Measurements from ENCODE around the gene XRCC6. TPM values are rescaled to one million over a fixed set of nuclear protein-coding genes. Genes with fewer than 3 reads are reported as not detected.

XRCC6 gene
- total and polyA plus RNA-seq, 2 donors (not counting 1 experiment from before 2014, with no cell fraction given): 183 to 268 TPM

DNA sequence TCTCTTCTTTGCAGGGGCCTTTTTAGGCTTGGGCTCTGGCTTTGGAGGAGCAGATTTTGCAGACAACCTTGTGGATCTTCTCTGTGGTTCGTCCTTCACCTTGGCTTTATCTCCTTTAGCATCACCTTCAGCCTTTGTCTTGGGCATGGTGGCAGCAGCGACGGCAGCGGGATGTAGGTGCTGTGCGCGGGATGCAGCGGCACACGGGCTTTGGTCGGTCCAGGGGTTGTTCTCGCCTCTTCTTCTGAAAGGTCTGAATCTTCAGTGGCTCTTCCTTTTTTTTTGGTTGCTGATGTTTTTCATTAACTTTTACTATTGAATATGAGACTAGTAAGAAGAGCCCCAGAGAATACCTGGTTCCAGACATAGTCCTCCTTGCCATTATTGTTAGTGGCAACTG, 88.2 kb downstream of the XRCC6 start:
- H3K4me2 ChIP-seq (ENCODE audit: extremely low read depth, insufficient read depth, low read length): no peak overlapping the region
- no peaks in the 10 kb centered on the region for H3K36me3 ChIP-seq (ENCODE audit: control insufficient read depth, insufficient read depth, low read length)
- no peak for DNase-seq (ENCODE audit: low read depth in 2 of 2)
- H3K9me3 ChIP-seq (ENCODE audit: control insufficient read depth, insufficient read depth, low read depth, low read length): no peaks in the 10 kb centered on the region
- no peak overlapping the region for H3K4me3 ChIP-seq (replicated peaks in 1 of 4; ENCODE audit: control extremely low read depth in 1 of 4, insufficient read depth in 1 of 4, low read depth in 3 of 4, low read length in 4 of 4)
- no peaks in the 10 kb centered on the region for H3K4me1 ChIP-seq (ENCODE audit: control insufficient read depth, extremely low read depth, insufficient read depth, low read length)
- TF ChIP-seq EZH2 (IDR thresholded peaks at IDR 0.05; ENCODE audit: low read length, missing control alignments): no peak
- TF ChIP-seq, protein P1, sequence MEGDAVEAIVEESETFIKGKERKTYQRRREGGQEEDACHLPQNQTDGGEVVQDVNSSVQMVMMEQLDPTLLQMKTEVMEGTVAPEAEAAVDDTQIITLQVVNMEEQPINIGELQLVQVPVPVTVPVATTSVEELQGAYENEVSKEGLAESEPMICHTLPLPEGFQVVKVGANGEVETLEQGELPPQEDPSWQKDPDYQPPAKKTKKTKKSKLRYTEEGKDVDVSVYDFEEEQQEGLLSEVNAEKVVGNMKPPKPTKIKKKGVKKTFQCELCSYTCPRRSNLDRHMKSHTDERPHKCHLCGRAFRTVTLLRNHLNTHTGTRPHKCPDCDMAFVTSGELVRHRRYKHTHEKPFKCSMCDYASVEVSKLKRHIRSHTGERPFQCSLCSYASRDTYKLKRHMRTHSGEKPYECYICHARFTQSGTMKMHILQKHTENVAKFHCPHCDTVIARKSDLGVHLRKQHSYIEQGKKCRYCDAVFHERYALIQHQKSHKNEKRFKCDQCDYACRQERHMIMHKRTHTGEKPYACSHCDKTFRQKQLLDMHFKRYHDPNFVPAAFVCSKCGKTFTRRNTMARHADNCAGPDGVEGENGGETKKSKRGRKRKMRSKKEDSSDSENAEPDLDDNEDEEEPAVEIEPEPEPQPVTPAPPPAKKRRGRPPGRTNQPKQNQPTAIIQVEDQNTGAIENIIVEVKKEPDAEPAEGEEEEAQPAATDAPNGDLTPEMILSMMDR (conservative IDR thresholded peaks at IDR 0.05 in 1 of 2, IDR thresholded peaks at IDR 0.05 in 1 of 2; ENCODE audit: low read depth in 1 of 2, low read length in 2 of 2): no peak
- no peaks in the 10 kb centered on the region for H4K20me1 ChIP-seq (ENCODE audit: control insufficient read depth, extremely low read depth, insufficient read depth, low read length)
- no peaks in the 10 kb centered on the region for H3K79me2 ChIP-seq (ENCODE audit: control insufficient read depth, insufficient read depth, low read length)
- no peak overlapping the region for H3K27ac ChIP-seq (ENCODE audit: insufficient read depth, low read length)
- no peak overlapping the region for H2AFZ ChIP-seq (ENCODE audit: low read length)
- H3K9ac ChIP-seq (ENCODE audit: insufficient read depth, low read length): no peak overlapping the region
- peaks cover 13% of the 10 kb centered on the region for H3K27me3 ChIP-seq (ENCODE audit: control insufficient read depth, insufficient read depth, low read length)

DNA sequence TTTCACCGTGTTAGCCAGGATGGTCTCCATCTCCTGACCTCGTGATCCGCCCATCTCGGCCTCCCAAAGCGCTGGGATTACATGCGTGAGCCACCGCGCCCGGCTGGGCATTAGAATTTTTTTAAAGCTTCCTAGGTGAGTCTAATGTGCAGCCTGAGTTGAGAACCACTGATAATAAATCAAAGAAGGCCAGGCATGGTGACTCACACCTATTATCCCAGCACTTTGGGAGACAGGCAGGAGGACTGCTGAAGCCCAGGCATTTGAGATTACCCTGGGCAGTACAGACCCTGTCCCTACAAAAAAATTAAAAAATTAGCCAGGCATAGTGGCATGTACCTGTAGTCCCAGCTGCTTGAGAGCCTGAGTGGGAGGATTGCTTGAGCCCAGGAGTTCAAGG, 91.9 kb downstream of the XRCC6 start:
- TF ChIP-seq, protein P1 (conservative IDR thresholded peaks at IDR 0.05 in 1 of 2, IDR thresholded peaks at IDR 0.05 in 1 of 2; ENCODE audit: low read depth in 1 of 2, low read length in 2 of 2): no peak
- TF ChIP-seq EZH2 (IDR thresholded peaks at IDR 0.05; ENCODE audit: low read length, missing control alignments): no peak

More for the DNA sequence above, 91.9 kb downstream of the XRCC6 start:
- Histone ChIP-seq H3K9me3 (ENCODE audit: control insufficient read depth, insufficient read depth, low read depth, low read length) (no peaks in the 10 kb centered on the region), H3K79me2 (ENCODE audit: control insufficient read depth, insufficient read depth, low read length) (no peaks in the 10 kb centered on the region), H2AFZ (ENCODE audit: low read length) (no peak overlapping the region), H4K20me1 (ENCODE audit: control insufficient read depth, extremely low read depth, insufficient read depth, low read length) (no peaks in the 10 kb centered on the region), H3K27ac (ENCODE audit: insufficient read depth, low read length) (no peak overlapping the region), H3K9ac (ENCODE audit: insufficient read depth, low read length) (no peak overlapping the region), H3K4me3 (replicated peaks in 1 of 4; ENCODE audit: control extremely low read depth in 1 of 4, insufficient read depth in 1 of 4, low read depth in 3 of 4, low read length in 4 of 4) (no peak overlapping the region), H3K27me3 (ENCODE audit: control insufficient read depth, insufficient read depth, low read length) (peaks cover 13% of the 10 kb centered on the region), H3K36me3 (ENCODE audit: control insufficient read depth, insufficient read depth, low read length) (no peaks in the 10 kb centered on the region), H3K4me2 (ENCODE audit: extremely low read depth, insufficient read depth, low read length) (no peak overlapping the region), H3K4me1 (ENCODE audit: control insufficient read depth, extremely low read depth, insufficient read depth, low read length) (no peaks in the 10 kb centered on the region)
- no peak for DNase-seq (ENCODE audit: low read depth in 2 of 2)

Other genes starting within 250 kb of the XRCC6 start
- gene TEF, start 239.4 kb upstream of the XRCC6 start, total RNA-seq: 14.9 and 22.5 TPM in 2 replicates
- 8.2 and 9.0 TPM in 2 replicates for gene TEF, start 239.4 kb upstream of the XRCC6 start, polyA plus RNA-seq
- 19.5 and 20.6 TPM in 2 replicates for gene TOB2, start 174.5 kb upstream of the XRCC6 start, total RNA-seq
- gene TOB2, start 174.5 kb upstream of the XRCC6 start, polyA plus RNA-seq: 19.5 and 20.9 TPM in 2 replicates
- gene PHF5A, start 152.6 kb upstream of the XRCC6 start, total RNA-seq: 63.3 and 64.2 TPM in 2 replicates
- 61.5 and 82.7 TPM in 2 replicates for gene PHF5A, start 152.6 kb upstream of the XRCC6 start, polyA plus RNA-seq
- 60.4 and 80.3 TPM in 2 replicates for gene ACO2, start 152.2 kb upstream of the XRCC6 start, total RNA-seq
- gene ACO2, start 152.2 kb upstream of the XRCC6 start, polyA plus RNA-seq: 37.6 and 52.6 TPM in 2 replicates
- gene POLR3H, start 76.8 kb upstream of the XRCC6 start, total RNA-seq: 15.4 and 19.7 TPM in 2 replicates
- gene POLR3H, start 76.8 kb upstream of the XRCC6 start, polyA plus RNA-seq: 42.6 and 62.5 TPM in 2 replicates
- gene CSDC2, start 60.3 kb upstream of the XRCC6 start, total RNA-seq: 8.2 and 15.2 TPM in 2 replicates
- gene CSDC2, start 60.3 kb upstream of the XRCC6 start, polyA plus RNA-seq: 3.3 and 11.2 TPM in 2 replicates
- gene PMM1, start 31.5 kb upstream of the XRCC6 start, total RNA-seq: 26.2 and 32.4 TPM in 2 replicates
- gene PMM1, start 31.5 kb upstream of the XRCC6 start, polyA plus RNA-seq: 73.0 and 110 TPM in 2 replicates
- gene DESI1, start 252 bp upstream of the XRCC6 start, total RNA-seq: 8.0 and 11.9 TPM in 2 replicates
- gene DESI1, start 252 bp upstream of the XRCC6 start, polyA plus RNA-seq: 22.4 and 22.6 TPM in 2 replicates
- 61.6 and 67.5 TPM in 2 replicates for gene SNU13, start 67.6 kb downstream of the XRCC6 start, total RNA-seq
- gene SNU13, start 67.6 kb downstream of the XRCC6 start, polyA plus RNA-seq: 164 and 230 TPM in 2 replicates
- gene MEI1, start 78.2 kb downstream of the XRCC6 start, total RNA-seq: 0.26 and 0.33 TPM in 2 replicates
- gene MEI1, start 78.2 kb downstream of the XRCC6 start, polyA plus RNA-seq: 0.75 and 4.3 TPM in 2 replicates
- 9.2 and 13.7 TPM in 2 replicates for gene CCDC134, start 179.4 kb downstream of the XRCC6 start, total RNA-seq
- gene CCDC134, start 179.4 kb downstream of the XRCC6 start, polyA plus RNA-seq: 3.0 and 5.0 TPM in 2 replicates
- 60.9 and 103 TPM in 2 replicates for gene SREBF2, start 211.8 kb downstream of the XRCC6 start, total RNA-seq
- 45.5 and 51.7 TPM in 2 replicates for gene SREBF2, start 211.8 kb downstream of the XRCC6 start, polyA plus RNA-seq